HEK293T (cell line): ENCODE measurements around the gene EPHB2.

Experiments used
- BHLHE40 ChIP-seq: fragments of 450-650 bp; IDR thresholded peaks from 2 replicates; pipeline ENCODE4 v1.6.1; 2016; ENCODE audit warnings: mild to moderate bottlenecking, moderate library complexity, borderline replicate concordance
- CTBP1 ChIP-seq: fragments of 450-650 bp; IDR thresholded peaks from 2 replicates; pipeline ENCODE4 v1.6.1; 2016; ENCODE audit warnings: borderline replicate concordance
- ELF4 ChIP-seq: fragments of 450-650 bp; IDR thresholded peaks from 2 replicates; pipeline ENCODE4 v1.6.1; 2017; ENCODE audit warnings: antibody characterized with exemption
- FOXA1 ChIP-seq: fragments of 450-650 bp; IDR thresholded peaks from 2 replicates; pipeline ENCODE4 v1.6.1; 2016; ENCODE audit warnings: mild to moderate bottlenecking
- FOXK2 ChIP-seq: fragments of 450-650 bp; IDR thresholded peaks from 2 replicates; pipeline ENCODE4 v1.6.1; 2016; ENCODE audit warnings: mild to moderate bottlenecking
- SUZ12 ChIP-seq: fragments of 450-650 bp; IDR thresholded peaks from 2 replicates; pipeline ENCODE4 v1.6.1; 2016; ENCODE audit warnings: mild to moderate bottlenecking

DNA sequence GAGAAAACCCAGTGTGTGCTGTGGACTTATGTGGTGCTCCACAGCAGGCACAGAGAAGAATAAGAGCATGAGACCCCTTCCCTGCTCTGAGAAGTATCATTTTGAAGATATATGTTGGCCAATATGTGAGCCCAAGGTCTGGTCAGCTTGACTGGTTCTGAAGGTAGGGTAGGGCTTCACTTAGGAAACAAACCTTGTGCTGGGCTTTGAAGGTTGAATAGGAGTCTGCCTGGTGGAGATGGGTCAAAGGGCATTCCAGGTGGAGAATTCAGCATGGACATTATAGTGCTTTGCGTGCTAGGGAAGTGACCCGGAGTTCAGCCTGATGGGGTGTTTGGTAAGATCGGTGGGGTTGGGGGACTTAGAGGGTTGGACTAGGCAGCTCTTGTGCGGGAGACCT is 99.1 kb downstream of the EPHB2 start:
- TF ChIP-seq SUZ12 (no peak), BHLHE40 (no peak), CTBP1 (no peak), ELF4 (no peak), FOXK2 (no peak), FOXA1 (no peak)
